GM10266 (cell line): ENCODE data around the gene DNAH2.

Source experiments
- DNase-seq: peaks from one replicate; pipeline ENCODE4 v3.0.0; 2012; ENCODE audit errors: extremely low spot score
- TF ChIP-seq, protein P1 (sequence below): IDR thresholded peaks from 2 replicates; pipeline ENCODE4 v1.5.1; 2012; ENCODE audit warnings: mild to moderate bottlenecking, low read depth; ENCODE audit not compliant: control insufficient read depth, insufficient read depth; ENCODE audit errors: missing control alignments

DNAH2 gene

DNA sequence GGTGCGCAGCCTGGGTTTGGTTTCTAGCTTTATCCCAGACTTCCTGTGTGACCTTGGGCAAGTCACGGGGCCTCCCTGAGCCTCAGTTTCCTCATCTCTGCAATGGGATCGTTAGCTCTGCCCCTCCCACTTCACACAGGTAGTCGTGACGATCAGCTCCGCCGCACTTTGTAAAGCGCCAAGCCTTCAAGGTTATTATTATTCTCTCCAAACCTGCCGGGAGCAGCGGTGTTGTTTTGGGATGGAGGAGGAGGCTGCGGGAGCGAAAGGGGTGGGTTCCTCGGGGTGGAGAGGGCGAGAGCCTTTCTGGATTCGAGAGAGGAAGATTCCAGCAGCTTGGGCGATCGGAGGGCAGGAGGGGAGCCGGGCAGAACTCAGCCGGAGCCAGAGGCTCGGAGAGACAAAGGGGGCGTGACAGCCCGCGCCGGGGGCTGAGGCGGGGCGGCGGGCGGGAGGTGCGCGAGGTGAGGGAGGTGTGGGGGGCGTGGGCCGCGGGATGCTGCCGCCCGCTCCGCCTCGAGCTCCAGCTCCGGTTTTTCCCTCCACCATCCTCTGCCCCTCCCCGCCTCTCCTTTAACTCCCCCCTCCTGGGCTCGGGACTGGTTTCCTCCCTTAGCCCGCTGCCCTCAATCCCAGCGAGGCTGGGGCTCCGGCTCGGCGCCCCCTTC lies 12.8 kb upstream of the DNAH2 start, which contains the start of gene EFNB3:
Gene EFNB3, plus strand, starts transcription at position 602 of the 668 bp plus-strand sequence. CDS start 397 bp downstream, outside the sequence.
- DNase-seq: no peak
- TF ChIP-seq, protein P1, sequence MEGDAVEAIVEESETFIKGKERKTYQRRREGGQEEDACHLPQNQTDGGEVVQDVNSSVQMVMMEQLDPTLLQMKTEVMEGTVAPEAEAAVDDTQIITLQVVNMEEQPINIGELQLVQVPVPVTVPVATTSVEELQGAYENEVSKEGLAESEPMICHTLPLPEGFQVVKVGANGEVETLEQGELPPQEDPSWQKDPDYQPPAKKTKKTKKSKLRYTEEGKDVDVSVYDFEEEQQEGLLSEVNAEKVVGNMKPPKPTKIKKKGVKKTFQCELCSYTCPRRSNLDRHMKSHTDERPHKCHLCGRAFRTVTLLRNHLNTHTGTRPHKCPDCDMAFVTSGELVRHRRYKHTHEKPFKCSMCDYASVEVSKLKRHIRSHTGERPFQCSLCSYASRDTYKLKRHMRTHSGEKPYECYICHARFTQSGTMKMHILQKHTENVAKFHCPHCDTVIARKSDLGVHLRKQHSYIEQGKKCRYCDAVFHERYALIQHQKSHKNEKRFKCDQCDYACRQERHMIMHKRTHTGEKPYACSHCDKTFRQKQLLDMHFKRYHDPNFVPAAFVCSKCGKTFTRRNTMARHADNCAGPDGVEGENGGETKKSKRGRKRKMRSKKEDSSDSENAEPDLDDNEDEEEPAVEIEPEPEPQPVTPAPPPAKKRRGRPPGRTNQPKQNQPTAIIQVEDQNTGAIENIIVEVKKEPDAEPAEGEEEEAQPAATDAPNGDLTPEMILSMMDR: no peak

GRCh38 chr17:7705269-7706255 lies 12.0 kb upstream of the DNAH2 start:
- TF ChIP-seq, protein P1: no peak
- no peak for DNase-seq

DNA sequence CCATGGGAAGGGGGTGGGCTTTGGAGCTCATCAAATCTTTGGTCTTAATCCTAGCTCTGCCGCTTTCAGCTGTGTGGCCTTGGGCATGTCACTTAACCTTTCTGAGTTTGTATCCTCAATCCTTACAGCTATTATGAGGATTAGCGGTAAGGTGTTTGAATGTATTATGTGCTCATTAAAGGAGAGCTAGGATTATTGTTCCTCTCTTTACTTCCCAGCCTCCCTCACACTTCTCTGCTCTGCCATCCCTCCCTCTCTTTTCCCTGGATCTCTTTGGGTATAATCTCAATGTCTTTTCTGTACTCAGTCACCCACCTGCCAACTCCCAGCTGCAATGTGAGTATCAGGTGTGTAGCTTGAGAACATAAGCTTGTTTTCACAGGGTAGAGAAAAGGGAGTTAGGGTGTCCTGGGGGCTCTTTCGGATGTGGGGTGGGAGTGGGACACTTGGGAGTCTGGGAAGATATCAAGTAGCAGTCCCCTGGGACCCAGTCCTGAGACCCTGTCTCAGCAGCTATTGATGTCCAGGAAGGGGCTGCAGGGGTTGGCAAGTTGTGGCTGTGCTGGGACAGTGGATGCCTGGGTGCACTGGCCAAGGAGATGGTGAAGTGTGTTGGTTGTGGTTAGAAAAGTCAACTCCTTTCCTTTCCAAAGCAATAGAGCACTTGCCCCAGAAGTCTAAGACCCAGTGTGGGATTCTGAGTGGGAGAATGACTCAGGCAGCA lies 10.8 kb upstream of the DNAH2 start:
- TF ChIP-seq, protein P1: no peak
- peak; percentile 23 for DNase-seq

DNA sequence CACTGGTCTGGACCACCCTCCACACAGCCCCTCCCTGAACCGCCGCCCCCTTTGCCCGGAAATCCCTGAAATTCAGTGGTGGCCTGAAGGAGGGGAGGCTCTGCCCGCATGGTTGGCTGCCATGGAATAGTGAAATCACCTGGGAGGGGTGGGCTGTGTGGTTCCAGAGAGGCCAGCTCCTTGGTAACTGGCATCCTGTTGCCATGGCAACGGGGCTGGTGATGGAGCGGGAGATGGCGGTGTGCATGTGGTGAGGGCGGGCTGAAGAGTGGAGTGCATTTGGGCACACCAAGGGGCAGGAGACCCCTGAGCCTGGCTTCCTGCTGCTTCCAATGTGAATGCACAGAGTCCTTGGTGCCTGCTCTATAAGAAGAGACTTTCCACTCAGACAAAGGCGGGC lies 10.1 kb upstream of the DNAH2 start:
- DNase-seq: no peak
- TF ChIP-seq, protein P1: no peak

DNA sequence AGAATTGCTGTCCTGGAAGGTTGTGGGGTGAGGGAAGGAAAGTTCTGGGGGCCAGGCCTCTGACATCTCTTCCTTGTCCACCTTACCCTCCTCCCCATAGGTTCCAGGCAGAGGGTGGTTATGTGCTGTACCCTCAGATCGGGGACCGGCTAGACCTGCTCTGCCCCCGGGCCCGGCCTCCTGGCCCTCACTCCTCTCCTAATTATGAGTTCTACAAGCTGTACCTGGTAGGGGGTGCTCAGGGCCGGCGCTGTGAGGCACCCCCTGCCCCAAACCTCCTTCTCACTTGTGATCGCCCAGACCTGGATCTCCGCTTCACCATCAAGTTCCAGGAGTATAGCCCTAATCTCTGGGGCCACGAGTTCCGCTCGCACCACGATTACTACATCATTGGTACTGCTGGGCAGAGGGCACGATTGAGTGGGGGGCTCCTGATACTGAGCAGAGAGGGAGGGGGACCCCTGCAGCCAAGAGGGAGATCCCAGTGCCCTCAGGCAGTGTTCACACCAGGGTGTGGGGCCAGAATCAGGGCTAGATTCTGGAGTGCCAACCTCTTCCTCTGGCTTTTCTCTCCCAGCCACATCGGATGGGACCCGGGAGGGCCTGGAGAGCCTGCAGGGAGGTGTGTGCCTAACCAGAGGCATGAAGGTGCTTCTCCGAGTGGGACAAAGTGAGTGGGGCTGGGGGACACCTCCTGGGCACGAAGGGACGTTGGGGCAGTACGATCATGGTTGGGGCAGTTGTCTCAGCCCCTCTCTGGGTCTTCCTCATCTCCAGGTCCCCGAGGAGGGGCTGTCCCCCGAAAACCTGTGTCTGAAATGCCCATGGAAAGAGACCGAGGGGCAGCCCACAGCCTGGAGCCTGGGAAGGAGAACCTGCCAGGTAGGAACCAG lies 9.4 kb upstream of the DNAH2 start:
- no peak for DNase-seq
- TF ChIP-seq, protein P1: no peak

DNA sequence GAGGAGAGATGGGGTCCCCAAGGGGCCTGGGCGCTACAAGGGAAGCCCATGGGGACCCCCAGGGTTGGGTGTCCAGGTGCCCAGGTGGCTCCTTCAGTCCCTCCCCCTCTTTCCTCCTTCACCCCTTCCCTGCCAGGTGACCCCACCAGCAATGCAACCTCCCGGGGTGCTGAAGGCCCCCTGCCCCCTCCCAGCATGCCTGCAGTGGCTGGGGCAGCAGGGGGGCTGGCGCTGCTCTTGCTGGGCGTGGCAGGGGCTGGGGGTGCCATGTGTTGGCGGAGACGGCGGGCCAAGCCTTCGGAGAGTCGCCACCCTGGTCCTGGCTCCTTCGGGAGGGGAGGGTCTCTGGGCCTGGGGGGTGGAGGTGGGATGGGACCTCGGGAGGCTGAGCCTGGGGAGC lies 8.5 kb upstream of the DNAH2 start:
- TF ChIP-seq, protein P1: no peak
- DNase-seq: no peak
